ENCODE results near the gene URI1. TPM values are rescaled to one million over a fixed set of nuclear protein-coding genes. Genes with fewer than 3 reads are reported as not detected.

Gene URI1
- total RNA-seq, 2 experiments from 2014 or later: 65.9 to 69.8 TPM

- no peak for DNase-seq
- no peak overlapping the region for H3K4me3 Mint-ChIP-seq
- CTCF ChIA-PET: no interaction called here
- H3K4me1 Mint-ChIP-seq (ENCODE audit: low read depth): no peaks in the 10 kb centered on the region
- no peak overlapping the region for H3K27ac Mint-ChIP-seq
- no peaks in the 10 kb centered on the region for H3K27me3 Mint-ChIP-seq (ENCODE audit: low read depth)
- intact Hi-C loops (cut with micrococcal nuclease): no loop called here
- no peaks in the 10 kb centered on the region for H3K9me3 Mint-ChIP-seq
- no peaks in the 10 kb centered on the region for H3K36me3 Mint-ChIP-seq (ENCODE audit: low read depth)
Measured at GRCh38 chr19:30059741-30060457, 117.9 kb downstream of the URI1 start.

- Mint-ChIP-seq H3K27ac (no peak overlapping the region), H3K9me3 (no peaks in the 10 kb centered on the region), H3K4me1 (ENCODE audit: low read depth) (no peaks in the 10 kb centered on the region), H3K4me3 (no peak overlapping the region), H3K27me3 (ENCODE audit: low read depth) (no peaks in the 10 kb centered on the region), H3K36me3 (ENCODE audit: low read depth) (no peaks in the 10 kb centered on the region)
- DNase-seq: no peak
- intact Hi-C loops (cut with micrococcal nuclease): no loop called here
- CTCF ChIA-PET: no interaction called here
Measured at GRCh38 chr19:30060531-30061222, 118.6 kb downstream of the URI1 start.

GRCh38 chr19:30061223-30062064 is 119.4 kb downstream of the URI1 start:
- CTCF ChIA-PET: no interaction called here
- H3K4me1 Mint-ChIP-seq (ENCODE audit: low read depth): no peaks in the 10 kb centered on the region
- H3K27ac Mint-ChIP-seq: no peak overlapping the region
- H3K4me3 Mint-ChIP-seq: no peak overlapping the region
- intact Hi-C loops (cut with micrococcal nuclease): no loop called here
- H3K27me3 Mint-ChIP-seq (ENCODE audit: low read depth): no peaks in the 10 kb centered on the region
- H3K9me3 Mint-ChIP-seq: no peaks in the 10 kb centered on the region
- H3K36me3 Mint-ChIP-seq (ENCODE audit: low read depth): no peaks in the 10 kb centered on the region
- DNase-seq: no peak

- DNase-seq: no peak
- no peak overlapping the region for H3K4me3 Mint-ChIP-seq
- H3K36me3 Mint-ChIP-seq (ENCODE audit: low read depth): no peaks in the 10 kb centered on the region
- no peak overlapping the region for H3K27ac Mint-ChIP-seq
- no peaks in the 10 kb centered on the region for H3K27me3 Mint-ChIP-seq (ENCODE audit: low read depth)
- intact Hi-C loops (cut with micrococcal nuclease): no loop called here
- H3K9me3 Mint-ChIP-seq: no peaks in the 10 kb centered on the region
- H3K4me1 Mint-ChIP-seq (ENCODE audit: low read depth): no peaks in the 10 kb centered on the region
- CTCF ChIA-PET: no interaction called here
Measured at GRCh38 chr19:30062065-30062906, 120.2 kb downstream of the URI1 start.

DNA sequence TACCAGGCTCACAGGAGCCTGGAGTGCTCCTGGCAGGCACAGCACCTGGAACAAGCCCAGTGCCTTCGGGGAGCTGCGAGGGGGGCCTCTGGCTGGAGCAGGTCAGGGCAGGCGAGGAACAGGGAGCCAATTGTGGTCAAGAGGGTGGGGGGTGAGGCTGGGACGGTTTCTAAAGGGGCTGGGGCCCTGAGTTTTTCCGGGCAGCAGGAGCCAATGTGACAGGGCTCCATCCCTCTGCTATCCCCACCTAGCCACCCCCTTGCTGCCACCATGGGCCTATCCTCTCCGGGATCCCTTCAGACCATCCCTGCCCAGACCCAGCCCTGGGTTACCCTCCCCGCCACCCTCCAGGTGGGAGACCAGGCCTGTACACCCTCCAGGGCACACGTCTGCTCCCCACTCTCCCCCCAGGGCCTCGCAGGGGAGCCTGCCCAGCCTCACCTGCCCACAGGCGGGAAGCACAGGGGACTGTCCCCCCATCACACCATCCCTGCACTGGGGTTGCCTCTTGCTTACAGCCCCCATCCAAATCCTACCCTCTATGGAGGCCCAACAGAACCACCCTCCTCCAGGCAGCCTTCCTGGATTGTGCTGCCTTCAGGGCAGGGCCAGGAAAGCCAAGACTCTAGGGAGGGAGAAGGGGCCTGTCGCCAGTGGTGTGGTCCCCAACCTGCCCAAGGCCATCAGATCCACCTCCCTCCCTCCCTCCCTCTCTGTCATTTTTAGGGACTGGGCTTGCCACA is 121.0 kb downstream of the URI1 start:
- no peak overlapping the region for H3K27ac Mint-ChIP-seq
- DNase-seq: no peak
- intact Hi-C loops (cut with micrococcal nuclease): no loop called here
- CTCF ChIA-PET: no interaction called here
- no peaks in the 10 kb centered on the region for H3K4me1 Mint-ChIP-seq (ENCODE audit: low read depth)
- H3K27me3 Mint-ChIP-seq (ENCODE audit: low read depth): no peaks in the 10 kb centered on the region
- H3K36me3 Mint-ChIP-seq (ENCODE audit: low read depth): no peaks in the 10 kb centered on the region
- H3K9me3 Mint-ChIP-seq: no peaks in the 10 kb centered on the region
- H3K4me3 Mint-ChIP-seq: no peak overlapping the region

DNA sequence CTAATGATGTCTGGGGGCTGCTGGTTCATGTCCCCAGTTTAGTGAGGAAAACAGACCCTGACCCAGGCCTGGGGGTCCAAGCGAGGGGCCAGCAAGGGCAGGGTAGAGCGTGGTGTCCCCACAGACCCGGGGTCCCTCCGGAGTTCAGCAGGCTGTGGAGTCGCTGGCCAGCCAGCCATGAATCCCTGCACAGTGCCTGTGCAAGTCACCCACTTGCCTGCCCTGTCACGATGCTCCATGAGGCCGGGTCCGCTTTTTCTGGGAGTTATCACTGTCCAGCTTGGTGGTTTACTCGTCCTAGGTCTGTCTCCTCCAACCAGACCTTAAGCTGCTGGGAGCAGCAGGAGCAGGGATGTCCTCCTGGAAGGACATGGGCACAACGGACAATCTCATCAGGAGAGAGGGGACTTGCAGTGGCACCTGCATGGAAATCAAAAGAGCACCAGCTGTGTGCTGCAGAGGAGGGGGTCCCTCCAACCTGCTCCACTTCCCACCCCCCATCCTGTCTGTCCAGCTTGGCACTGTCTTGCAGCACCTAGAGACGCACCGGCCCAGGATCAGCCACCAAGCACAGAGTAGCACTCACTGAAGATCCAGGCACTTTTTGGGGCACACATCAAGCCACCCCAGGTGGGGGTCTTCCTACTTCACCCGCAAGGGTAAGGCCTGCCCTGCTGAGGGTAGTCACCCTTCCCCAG is 121.8 kb downstream of the URI1 start:
- no peaks in the 10 kb centered on the region for H3K36me3 Mint-ChIP-seq (ENCODE audit: low read depth)

DNA sequence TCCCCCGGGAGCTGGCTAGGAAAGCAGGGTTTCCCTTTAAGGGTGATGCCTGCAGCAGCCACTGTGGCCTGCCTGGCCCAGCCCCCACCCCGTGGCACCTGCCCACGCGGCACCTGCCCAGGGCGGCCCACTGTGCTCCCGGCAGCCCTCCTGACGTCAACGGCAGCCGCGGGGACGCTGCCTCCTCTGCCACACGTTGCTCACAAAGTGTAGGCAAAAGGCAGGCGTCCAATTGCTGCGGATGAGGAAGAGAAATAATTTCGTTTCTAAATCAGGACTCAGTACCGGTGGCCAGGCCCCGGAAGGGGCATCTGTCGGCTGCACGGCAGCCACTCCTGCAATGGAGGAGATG is 122.3 kb downstream of the URI1 start:
- Mint-ChIP-seq H3K27ac (no peak overlapping the region), H3K9me3 (no peaks in the 10 kb centered on the region), H3K36me3 (ENCODE audit: low read depth) (no peaks in the 10 kb centered on the region), H3K27me3 (ENCODE audit: low read depth) (no peaks in the 10 kb centered on the region), H3K4me1 (ENCODE audit: low read depth) (no peaks in the 10 kb centered on the region), H3K4me3 (no peak overlapping the region)
- no peak for DNase-seq
- CTCF ChIA-PET: no interaction called here
- intact Hi-C loops (cut with micrococcal nuclease): no loop called here

More for the DNA sequence above, 121.8 kb downstream of the URI1 start:
- CTCF ChIA-PET: no interaction called here
- intact Hi-C loops (cut with micrococcal nuclease): no loop called here
- H3K27ac Mint-ChIP-seq: no peak overlapping the region
- DNase-seq: no peak
- no peaks in the 10 kb centered on the region for H3K4me1 Mint-ChIP-seq (ENCODE audit: low read depth)
- H3K27me3 Mint-ChIP-seq (ENCODE audit: low read depth): no peaks in the 10 kb centered on the region
- H3K4me3 Mint-ChIP-seq: no peak overlapping the region
- no peaks in the 10 kb centered on the region for H3K9me3 Mint-ChIP-seq

DNA sequence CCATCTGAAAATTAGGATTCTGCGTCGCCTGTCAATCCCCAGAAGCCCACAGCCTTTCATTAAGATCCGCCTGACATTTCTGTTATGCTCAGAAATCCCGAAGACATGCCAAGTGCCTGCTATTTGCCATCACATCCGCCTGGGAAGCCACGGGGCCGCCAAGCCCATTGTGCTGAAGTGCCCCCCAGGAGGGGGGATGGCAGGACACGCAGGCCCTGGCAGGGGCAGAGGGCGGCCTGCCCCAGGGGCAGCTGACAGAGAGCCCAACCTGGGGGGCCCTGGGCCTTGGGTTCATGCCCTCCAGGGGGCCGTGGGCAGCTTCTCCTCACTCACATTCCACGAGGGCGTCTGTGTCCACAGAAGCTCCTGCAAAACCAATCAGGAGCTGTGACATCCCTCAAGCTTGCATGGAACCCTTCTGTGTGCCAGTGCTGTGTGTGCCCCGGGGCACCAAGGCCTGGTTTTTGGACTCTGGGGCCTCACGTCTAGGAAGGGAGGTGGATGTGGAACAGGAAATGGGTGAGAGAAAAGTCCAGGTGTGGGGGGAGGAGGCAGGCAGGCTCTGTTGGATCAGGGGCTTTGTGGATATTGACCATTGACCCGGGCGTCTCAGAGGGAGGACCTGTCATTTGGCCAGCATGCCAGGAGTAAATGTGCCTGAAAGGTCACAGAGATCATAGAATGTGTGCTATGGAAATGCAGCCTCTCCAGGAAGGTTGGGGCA is 122.9 kb downstream of the URI1 start:
- intact Hi-C loops (cut with micrococcal nuclease): no loop called here
- H3K36me3 Mint-ChIP-seq (ENCODE audit: low read depth): no peaks in the 10 kb centered on the region
- no peak overlapping the region for H3K4me3 Mint-ChIP-seq
- DNase-seq: no peak
- H3K27me3 Mint-ChIP-seq (ENCODE audit: low read depth): no peaks in the 10 kb centered on the region
- no peaks in the 10 kb centered on the region for H3K4me1 Mint-ChIP-seq (ENCODE audit: low read depth)
- H3K27ac Mint-ChIP-seq: no peak overlapping the region
- CTCF ChIA-PET: no interaction called here
- no peaks in the 10 kb centered on the region for H3K9me3 Mint-ChIP-seq

GRCh38 chr19:30065680-30066606 is 123.9 kb downstream of the URI1 start:
- no peak for DNase-seq
- intact Hi-C loops (cut with micrococcal nuclease): no loop called here
- H3K27me3 Mint-ChIP-seq (ENCODE audit: low read depth): no peaks in the 10 kb centered on the region
- no peak overlapping the region for H3K4me3 Mint-ChIP-seq
- no peak overlapping the region for H3K27ac Mint-ChIP-seq
- CTCF ChIA-PET: interaction anchor here (0.7 kb wide), 1 partner anchor 165 kb away, joined by 3 read pairs; no protein-coding TSS in a partner anchor
- no peaks in the 10 kb centered on the region for H3K36me3 Mint-ChIP-seq (ENCODE audit: low read depth)
- no peaks in the 10 kb centered on the region for H3K4me1 Mint-ChIP-seq (ENCODE audit: low read depth)
- H3K9me3 Mint-ChIP-seq: no peaks in the 10 kb centered on the region

Data from activated naive CD4-positive, alpha-beta T cell treated with anti-CD3 and anti-CD28 coated beads for 36 hours (primary cell).